DMS114 treated with DMSO at 0.1 percent for 48 hours (cell line): ENCODE measurements around the gene MAP2.
"Not testable (repeated sequence)": the region's sequence is repeated elsewhere in the genome, so short reads cannot be mapped to it uniquely, and the experiment has no call there.

Source experiments
- DNase-seq: peaks from one replicate; lab custom pipeline; 2025; ENCODE audit not compliant: unreplicated experiment; lab: John Stamatoyannopoulos, UW

Gene MAP2

DNA sequence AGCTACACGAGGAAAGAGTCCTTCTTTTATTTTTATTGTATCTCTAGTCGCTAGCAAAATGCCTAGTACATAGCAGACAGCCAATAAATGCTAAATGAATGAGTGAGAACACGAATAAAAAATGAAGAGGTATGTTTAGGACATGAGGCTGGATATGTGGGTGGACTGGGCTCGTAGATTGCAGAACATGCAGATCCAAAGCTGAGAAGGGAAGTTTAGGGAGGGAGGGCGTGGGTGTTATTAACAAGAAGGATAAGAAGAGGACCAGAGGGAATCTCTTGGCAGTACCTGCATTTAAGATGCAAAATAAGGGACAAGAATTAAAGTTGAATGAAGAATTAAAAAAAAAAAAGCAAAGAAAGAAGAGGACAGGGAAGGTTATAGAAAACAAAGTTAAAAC, 161.1 kb downstream of the MAP2 start:
- DNase-seq, result no peak

DNA sequence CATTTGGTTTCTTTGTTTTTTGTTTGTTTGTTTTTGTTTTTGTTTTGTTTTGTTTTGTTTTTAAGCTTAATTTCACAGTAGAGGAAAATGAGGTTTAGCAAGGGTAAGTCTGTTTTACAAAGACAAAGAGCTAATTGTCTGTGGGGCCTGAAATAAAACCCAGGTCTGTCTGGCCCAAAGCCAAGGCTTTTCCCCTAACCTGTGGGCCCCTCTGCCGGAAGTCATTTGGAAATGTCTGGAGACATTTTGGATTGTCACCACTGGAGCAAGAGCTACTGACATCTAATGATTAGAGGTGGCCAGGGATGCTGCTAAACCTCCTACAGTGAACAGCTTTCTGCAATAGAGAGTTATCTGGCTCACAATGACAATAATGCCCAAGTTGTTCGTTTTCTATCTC, 167.2 kb downstream of the MAP2 start:
- no peak for DNase-seq

DNA sequence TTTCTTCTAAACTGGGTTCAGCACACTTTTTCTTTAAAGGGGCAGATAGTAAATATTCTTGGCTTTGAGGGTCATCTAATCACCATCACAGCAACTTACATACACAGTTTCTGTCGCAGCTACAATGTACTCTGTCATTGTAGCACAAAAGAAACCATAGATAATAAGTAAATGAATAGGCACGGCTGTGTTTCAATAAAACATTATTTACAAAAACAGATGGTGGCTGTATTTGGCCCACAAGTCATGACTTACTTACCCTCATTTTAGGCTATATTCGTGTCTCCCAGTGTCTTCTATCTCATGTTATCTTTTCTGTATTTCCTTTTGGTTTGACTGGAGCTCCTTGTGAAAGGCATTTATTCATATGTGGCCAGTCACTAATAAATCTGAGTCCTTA, 168.3 kb downstream of the MAP2 start:
- no peak for DNase-seq

DNA sequence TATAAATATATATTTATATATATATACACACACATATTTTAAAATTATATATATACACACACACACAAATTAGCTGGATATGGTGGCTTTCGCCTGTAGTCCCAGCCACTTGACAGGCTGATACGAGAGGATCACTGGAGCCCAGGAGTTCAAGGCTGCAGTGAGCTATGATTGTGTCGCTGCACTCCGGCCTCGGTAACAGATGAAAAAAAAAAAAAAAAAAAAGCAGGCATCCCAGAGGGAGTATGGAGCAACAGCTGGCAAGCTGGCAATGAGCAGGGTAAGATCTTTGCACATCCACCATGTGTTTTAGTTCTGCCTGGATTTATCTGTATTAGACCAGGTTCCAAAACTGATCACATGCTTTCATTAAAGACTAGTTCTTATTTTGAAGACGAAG, 170.1 kb downstream of the MAP2 start:
- no peak for DNase-seq

DNA sequence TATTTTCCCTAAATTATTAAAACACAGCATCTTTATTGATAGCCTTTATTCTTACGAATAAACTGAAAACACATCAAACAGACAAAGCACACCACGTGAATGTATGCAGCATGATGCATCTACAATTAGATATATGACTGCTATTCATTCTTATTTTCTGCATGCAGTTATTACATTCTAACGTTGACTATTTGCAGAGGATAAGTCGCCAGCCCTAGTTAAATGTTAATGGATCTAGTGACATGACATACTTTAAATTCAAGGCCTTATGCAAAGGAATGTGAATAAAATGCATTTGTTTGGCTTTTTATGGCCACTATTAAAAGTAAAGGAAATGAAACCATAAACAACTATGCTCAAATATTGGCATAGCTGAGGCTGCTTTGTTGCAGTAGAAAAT, 172.4 kb downstream of the MAP2 start:
- DNase-seq, result no peak

DNA sequence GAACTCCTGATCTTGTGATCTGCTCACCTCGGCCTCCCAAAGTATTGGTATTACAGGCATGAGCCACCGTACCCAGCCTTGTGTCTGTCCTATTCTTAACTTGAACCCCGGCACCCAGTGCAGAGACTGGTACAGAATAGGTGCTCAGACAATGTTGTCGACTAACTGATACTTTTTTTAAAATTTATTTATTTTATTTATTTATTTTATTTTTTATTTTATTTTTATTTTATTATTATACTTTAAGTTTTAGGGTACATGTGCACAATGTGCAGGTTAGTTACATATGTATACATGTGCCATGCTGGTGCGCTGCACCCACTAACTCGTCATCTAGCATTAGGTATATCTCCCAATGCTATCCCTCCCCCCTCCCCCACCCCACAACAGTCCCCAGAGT, 174.4 kb downstream of the MAP2 start:
- DNase-seq, result not testable (repeated sequence)

DNA sequence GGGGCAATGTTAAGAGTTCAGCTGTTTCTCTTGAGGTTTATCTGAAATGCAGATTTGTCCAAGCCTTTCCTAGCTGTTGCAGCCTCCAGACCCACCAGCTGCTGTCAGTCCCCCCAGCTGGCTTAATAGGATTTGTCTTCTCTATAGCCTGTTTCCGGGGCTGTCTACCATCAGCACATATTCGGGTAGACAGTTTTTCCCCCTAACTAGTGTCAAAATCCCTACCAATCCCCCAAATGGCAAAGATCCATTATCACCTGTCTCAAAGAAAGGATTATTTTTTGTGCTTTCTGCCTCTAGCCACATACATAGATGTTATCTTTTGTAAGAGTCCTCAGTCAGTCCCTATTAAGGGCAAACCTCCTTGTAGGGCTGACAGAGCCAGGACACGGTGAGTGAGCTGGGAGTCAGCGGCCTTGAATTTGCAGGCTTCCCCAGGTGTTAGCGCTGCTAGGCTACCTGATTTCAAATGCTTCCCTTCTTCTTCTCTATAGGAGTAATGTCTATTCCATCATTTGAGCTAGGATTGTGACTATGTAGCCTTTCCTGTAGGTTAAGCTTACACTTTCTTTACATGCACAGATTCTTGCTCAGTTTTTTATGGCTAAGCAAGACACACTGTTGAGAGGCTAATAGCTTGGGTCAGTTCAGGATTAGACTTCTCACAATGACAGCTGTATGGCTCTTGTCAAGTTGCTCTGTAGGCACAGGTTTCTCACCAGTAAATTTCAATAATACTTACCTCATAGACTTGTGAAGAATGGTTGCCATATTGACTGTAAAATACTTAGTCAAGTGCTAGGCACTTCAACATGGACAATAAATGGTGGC, 176.7 kb downstream of the MAP2 start:
- no peak for DNase-seq

DNA sequence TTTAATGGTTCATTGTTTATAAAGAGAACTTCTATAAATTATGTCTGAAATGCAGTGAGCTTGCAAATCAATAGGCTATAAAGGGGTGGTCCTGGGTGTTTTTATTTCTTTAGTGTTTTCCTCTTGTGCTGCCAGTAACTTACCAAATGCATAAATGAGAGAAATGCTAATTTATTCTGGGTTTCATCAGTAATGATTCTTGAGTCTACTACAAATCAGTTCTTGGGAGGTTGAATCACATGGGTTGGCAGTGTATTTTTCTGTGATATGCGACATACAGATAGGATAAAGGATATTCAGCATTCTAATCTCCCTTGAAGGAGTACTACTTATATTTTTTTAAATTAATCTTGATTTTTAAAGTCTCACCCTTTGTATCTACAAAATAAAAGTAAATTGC, 177.7 kb downstream of the MAP2 start:
- no peak for DNase-seq

DNA sequence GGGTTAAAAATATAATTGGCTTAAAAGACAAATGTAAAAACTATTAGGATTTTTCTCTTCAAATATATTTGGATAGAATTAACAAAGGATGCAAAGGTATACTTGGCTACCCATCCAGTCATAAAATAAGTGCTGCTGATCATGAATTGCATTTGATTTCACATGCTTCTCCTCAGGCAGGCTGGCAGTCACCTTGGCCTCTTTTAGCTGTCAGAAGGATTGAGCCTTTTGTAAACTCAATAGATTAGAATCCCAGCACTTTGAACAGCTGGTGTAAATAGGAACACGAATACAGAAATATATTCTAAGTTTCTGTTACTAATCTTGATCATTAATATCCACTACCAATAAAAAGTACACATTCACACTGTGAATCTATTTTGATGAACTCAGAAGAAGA, 178.4 kb downstream of the MAP2 start:
- DNase-seq, result no peak

DNA sequence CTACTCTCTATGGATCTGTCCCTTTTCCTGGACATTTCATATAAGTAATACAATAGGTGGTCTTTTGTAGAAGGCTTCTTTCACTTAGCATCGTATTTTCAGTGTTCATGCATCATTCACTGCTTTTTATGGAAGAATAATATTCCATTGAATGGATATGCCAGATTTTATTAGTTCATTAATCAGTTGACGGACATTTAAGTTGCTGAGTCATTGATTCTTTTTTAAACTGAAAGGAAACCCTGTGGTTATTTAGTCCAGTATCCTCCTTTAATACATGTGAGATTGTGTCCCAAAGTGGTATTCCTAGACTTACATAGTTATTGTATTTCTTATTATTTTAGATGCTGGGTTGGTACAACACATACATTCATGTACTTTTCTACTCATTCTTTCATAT, 185.7 kb downstream of the MAP2 start:
- no peak for DNase-seq

DNA sequence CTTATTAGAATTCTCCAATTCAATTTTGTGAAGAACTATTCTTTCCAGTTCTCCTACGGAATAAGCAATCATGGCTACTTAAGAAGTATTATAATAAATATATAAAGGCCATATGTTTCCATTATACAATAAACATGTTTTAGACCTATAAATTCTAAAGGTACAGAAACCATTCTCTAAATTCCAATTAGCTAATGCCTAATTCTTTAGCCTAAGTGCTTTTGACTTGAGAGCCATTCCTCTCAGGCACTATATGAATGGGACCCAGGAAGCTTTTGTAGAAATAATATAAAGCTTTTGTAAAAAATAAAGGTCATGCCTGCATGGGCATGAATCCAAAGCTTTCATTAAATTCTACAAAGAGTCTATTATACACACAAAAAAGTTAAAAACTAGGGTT, 186.8 kb downstream of the MAP2 start:
- no peak for DNase-seq

DNA sequence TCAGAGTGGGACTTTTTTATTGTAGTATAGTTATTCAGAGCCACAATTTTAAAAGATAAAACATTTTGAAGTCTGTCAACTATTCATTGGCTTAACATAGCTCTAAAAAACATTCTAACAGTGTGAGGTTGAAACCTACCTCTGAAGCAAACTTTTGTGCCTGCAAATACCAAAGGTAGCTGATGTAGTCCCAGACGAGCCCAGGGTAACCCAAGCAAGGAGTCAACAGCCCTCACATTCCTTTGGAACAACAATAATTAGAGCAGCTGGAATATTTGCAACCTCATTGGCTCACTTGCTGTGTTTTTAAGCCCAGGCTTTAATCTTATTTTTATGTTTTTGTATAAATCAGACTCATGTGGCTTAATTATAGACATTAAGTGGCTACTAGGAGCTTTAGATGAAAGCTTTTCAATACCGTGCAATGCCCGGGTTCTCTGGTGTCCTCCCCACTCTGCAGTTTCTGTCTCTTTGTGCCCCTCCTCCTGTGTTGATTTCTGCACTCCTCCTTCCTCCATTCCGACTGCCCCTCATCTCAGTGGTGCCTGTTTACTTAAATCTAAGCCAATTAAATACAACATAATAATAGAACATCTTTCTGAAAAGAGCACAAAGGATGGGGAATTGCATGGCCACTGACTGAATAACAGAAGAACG, 189.9 kb downstream of the MAP2 start:
- DNase-seq, result no peak

DNA sequence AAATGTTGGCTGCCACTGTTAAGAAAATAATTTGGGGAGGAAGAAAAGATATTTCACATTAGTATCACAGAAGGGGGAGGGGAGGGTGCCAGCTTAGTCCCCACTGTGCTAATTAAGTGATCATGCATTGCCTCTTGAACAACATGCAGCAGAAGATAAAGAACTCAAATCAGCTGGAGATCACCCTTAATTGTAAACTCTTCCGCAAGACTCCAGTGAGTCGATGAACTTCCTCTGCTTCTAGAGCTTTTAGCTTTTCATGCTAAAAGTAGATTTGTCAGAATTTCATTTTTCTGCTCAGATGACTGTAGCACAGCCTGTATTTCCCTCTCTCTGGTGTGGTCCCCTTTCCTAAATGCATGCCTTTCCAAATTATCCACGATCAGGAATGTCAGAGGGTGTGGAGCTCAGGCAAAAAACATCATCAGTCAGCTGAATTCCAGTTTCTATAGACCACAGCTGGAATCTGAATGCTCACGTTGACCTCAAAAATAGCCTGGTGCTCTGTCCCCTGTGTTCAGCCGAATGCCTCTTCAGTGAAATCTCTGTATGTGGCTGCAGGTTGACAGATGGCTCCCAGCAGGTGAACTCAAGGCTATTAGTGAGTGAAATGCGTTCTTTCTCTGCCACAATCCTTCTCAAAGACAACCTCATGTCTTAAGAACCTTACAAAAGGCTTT, 191.0 kb downstream of the MAP2 start:
- no peak for DNase-seq

DNA sequence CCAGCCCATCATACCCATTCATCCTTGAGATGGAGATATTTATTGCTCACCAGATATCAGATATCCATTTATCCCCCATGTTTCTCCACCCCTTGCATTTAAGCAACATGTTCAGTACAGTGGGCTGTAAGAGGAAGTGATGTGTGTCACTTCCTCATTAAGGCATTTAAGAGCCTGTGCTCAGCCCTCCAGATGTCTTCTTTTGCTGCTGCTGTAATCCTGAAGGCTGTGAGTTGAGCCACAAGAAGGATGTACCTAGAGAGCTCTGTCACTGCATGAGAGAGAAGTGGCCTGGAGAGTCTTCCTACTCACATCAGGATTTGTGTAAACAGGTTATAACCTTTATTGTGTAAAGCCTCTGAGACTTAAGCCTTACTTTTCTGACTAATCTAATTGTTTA, 195.9 kb downstream of the MAP2 start:
- no peak for DNase-seq

DNA sequence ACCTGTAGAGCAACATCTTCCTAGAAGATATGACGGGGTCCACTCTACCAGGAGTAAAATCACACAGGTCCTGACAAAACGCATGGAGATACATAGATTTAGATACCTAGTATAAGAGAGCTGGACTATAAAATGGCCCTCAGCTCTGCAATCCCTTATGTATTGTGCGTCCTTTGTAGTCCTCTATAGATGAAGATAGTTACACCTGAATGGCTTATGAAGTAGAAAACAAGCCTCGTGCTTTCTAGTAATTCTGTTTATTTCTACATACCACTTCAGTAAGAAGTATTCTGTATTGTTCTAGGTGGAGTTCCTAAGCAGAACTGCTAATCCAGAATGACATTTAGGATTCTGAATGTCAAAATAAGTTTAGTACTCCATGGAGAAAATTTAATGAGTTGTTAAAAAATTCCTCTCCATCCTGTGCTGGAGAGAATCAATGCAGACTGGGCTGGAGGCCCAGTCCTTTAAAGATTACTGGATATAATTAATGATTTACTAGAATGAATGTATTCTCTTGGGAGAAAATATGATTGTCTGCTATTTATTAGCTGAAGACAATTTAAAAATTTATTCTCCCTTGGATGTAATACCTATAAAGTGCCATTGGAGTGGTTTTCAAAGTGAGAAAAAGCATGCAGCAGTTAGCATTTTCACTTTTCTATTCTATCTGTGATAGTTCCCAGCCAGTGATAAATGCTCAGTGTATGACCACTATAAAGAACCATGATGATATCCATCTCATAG, 200.5 kb downstream of the MAP2 start:
- DNase-seq, result no peak

DNA sequence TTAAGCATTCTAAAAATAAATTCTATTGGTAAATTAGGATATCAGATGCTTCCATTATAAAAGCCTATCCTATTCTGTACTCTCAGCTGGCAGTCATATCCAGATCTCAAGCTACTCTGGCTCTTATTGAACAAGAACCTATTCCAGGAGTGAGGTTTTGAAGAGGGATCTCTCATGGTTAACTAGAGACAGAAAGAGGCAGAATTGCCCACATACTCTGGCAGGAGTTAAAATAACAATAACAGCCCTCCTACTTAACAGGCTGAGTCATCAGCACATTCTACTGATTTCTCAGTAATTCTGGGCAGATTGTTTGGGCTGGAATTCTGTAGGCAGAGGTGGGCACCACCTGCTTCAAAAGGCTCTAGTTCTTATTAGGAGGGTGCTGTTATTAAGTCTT, 205.8 kb downstream of the MAP2 start:
- no peak for DNase-seq

DNA sequence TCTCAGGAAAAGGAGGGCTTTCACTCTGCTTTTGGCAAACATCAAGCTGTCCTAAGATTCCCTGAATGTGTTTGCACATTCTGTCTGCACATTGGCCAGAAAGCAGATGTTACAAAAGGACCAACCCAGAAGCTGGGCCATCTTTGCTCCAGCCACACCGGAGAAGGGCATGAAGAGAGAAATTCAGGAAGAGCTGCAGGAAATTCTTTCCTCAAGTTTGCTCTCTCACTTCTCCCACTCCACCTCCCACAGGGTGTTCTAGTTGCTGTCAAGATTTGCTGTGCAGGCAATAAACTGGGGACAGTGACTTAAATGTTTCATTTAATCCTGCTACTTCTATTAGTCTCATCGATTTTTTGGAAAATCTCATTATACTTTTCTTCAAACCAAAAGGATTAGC, 210.1 kb downstream of the MAP2 start:
- no peak for DNase-seq

DNA sequence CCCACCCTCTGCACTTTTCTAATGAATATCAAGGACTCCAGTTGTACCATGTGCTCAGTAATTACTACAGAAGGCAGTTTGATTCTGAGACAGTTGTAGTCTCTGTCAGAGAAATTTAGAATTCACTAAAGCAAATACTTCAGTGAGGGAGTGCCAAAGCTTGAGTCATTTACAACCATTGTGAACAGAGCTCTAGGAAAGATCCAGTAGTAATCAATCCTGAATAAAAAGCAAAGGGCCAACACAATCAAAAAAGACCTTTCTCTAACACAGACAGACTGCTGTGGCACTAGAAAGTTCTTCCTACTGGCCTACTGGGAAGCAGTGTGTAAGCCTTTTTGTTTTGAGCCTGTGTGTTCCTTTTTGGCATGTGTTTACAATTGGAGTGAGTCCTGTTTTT, 212.2 kb downstream of the MAP2 start:
- DNase-seq, result no peak

DNA sequence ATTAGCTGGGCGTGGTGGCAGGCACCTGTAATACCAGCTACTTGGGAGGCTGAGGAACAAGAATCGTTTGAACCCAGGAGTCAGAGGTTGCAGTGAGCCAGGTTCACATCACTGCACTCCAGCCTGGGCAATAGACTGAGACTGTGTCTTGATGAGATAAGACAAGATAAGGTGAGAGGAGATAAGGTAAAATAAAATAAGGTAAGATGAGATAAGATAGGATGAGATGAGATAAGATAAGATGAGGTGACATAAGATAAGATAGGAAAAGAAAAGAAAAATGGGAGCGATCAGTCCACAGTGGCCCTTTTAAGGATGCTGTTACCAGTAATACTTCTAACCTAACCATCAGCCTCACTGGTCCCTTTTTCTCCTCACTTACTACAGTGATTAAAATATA, 213.4 kb downstream of the MAP2 start:
- DNase-seq, result no peak

DNA sequence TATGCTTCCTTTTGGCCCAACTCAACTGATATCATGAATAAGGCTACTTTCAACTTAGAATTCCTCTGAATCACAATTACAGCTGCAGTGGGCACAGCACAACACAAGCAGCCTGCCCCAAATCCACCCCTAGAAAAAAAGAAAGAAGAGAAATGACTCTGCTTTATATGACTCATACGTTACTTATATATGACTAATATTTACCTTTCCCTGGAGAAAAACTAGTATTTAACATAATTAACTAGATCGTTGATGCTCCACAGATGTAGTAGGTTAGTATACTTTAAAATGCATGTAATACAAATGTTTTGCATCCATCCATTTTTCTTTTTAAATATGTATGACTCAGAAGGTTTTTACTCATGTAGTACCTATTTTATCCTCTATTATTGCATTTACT, 214.5 kb downstream of the MAP2 start:
- no peak for DNase-seq

DNA sequence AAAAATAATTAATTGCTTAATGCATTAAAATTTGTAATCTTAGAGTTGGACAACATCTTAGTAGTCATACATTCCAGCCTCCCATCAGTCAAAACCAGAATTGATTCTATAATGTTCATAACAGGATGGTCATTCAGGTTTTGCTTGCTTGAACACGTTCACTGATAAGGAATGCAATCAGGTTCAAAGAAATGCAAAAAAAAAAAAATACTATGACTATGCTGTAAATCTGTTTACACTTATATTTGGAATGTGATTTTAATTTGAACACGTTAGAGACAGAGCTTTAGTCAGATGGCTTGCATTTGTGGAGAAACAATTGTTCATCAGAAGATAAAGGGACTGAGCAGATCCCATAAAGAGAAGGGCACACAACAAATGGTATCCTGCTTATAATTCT, 216.5 kb downstream of the MAP2 start:
- no peak for DNase-seq
